B cell (primary cell): ENCODE data around the gene KNSTRN.

ENCODE experiments used
- EZH2 ChIP-seq: IDR thresholded peaks from 2 replicates; pipeline ENCODE4 v1.6.1; 2012; ENCODE audit warnings: borderline replicate concordance, low read depth, mild to moderate bottlenecking, moderate library complexity, low read length; ENCODE audit not compliant: insufficient read depth, poor library complexity, severe bottlenecking
- TF ChIP-seq, protein P1 (sequence below): fragments of 200-600 bp; IDR thresholded peaks from one replicate; pipeline ENCODE4 v1.8.0; 2022; ENCODE audit warnings: antibody characterized with exemption, mild to moderate bottlenecking

DNA sequence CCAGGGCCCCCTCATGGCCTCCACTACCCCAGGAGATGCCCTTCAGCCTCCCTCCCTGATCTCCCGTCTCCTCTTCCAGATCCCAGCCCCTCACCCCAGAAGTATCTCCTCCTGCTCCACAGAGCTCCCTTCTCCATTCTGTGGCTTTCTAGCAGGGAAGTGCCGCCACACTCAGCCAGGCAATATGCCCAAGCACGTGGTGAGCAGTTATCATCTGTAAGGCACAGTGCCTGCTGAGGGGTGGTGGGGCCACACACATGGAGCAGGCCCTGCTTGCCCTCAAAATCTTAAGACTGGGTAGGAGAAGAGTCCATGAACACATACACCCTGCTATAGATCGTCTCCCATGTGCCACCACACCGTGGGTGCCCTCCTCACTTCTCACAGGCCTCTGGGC, 34.0 kb upstream of the KNSTRN start:
- TF ChIP-seq, protein P1, sequence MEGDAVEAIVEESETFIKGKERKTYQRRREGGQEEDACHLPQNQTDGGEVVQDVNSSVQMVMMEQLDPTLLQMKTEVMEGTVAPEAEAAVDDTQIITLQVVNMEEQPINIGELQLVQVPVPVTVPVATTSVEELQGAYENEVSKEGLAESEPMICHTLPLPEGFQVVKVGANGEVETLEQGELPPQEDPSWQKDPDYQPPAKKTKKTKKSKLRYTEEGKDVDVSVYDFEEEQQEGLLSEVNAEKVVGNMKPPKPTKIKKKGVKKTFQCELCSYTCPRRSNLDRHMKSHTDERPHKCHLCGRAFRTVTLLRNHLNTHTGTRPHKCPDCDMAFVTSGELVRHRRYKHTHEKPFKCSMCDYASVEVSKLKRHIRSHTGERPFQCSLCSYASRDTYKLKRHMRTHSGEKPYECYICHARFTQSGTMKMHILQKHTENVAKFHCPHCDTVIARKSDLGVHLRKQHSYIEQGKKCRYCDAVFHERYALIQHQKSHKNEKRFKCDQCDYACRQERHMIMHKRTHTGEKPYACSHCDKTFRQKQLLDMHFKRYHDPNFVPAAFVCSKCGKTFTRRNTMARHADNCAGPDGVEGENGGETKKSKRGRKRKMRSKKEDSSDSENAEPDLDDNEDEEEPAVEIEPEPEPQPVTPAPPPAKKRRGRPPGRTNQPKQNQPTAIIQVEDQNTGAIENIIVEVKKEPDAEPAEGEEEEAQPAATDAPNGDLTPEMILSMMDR: no peak
- TF ChIP-seq EZH2: no peak
